Keratinocyte (primary cell): ENCODE results near the gene SAFB. TPM values are rescaled to one million over a fixed set of nuclear protein-coding genes. Genes with fewer than 3 reads are reported as not detected.

Source experiments
- DNase-seq: peaks from one replicate; pipeline ENCODE4 v3.0.0-alpha.2; 2011; ENCODE audit warnings: low read depth, missing footprints, low spot score
- FAIRE-seq: peaks from 2 replicates; lab custom pipeline; 2011; peaks lifted over from hg19 to GRCh38; lab: Jason Lieb, UNC
- H2AFZ ChIP-seq: 2 replicates; pipeline ENCODE4 v1.6.0; 2012; ENCODE audit warnings: low read length, control low read depth, inconsistent platforms; ENCODE audit not compliant: control insufficient read depth
- H3K27ac ChIP-seq: 2 replicates; pipeline ENCODE4 v1.5.1; 2011; ENCODE audit warnings: low read length; ENCODE audit not compliant: control insufficient read depth, insufficient read depth
- H3K27me3 ChIP-seq: 3 replicates; pipeline ENCODE4 v1.6.0; 2011; ENCODE audit warnings: low read length; ENCODE audit not compliant: control insufficient read depth, insufficient read depth; ENCODE audit errors: extremely low read depth
- H3K36me3 ChIP-seq, 2 experiments: 2 replicates in 1 of 2; 3 replicates in 1 of 2; pipeline ENCODE4 v1.5.1; 2011; ENCODE audit warnings: low read length in 2 of 2, mild to moderate bottlenecking in 1 of 2; ENCODE audit not compliant: control insufficient read depth in 2 of 2, insufficient read depth in 2 of 2; ENCODE audit errors: extremely low read depth in 1 of 2
- H3K4me1 ChIP-seq: 3 replicates; pipeline ENCODE4 v1.5.1; 2011; ENCODE audit warnings: low read length; ENCODE audit not compliant: control insufficient read depth, insufficient read depth; ENCODE audit errors: extremely low read depth
- H3K4me2 ChIP-seq: 3 replicates; pipeline ENCODE4 v1.6.0; 2011; ENCODE audit warnings: low read depth, low read length; ENCODE audit not compliant: control insufficient read depth, insufficient read depth; ENCODE audit errors: extremely low read depth
- H3K4me3 ChIP-seq, 3 experiments: fragments of 200-600 bp in 1 of 3; sonication (generic) in 1 of 3; 2 replicates in 2 of 3; 3 replicates in 1 of 3; pipeline ENCODE4 v1.5.1; 2011 to 2016; ENCODE audit warnings: low read length in 3 of 3, mild to moderate bottlenecking in 3 of 3, control low read depth in 2 of 3, inconsistent platforms in 1 of 3, low read depth in 1 of 3, mixed read lengths in 1 of 3, mixed run types in 1 of 3, moderate library complexity in 1 of 3; ENCODE audit not compliant: control insufficient read depth in 2 of 3, insufficient read depth in 2 of 3; ENCODE audit errors: extremely low read depth in 1 of 3
- H3K79me2 ChIP-seq: 2 replicates; pipeline ENCODE4 v1.6.0; 2012; ENCODE audit warnings: low read length; ENCODE audit not compliant: control insufficient read depth, insufficient read depth
- H3K9ac ChIP-seq: 3 replicates; pipeline ENCODE4 v1.6.0; 2011; ENCODE audit warnings: low read length; ENCODE audit not compliant: control insufficient read depth, insufficient read depth; ENCODE audit errors: extremely low read depth
- H3K9me1 ChIP-seq: 3 replicates; pipeline ENCODE4 v1.6.0; 2011; ENCODE audit warnings: low read length; ENCODE audit not compliant: control insufficient read depth, insufficient read depth; ENCODE audit errors: extremely low read depth
- H3K9me3 ChIP-seq: 2 replicates; pipeline ENCODE4 v1.5.1; 2012; ENCODE audit warnings: low read depth, low read length; ENCODE audit not compliant: control insufficient read depth
- H4K20me1 ChIP-seq: 3 replicates; pipeline ENCODE4 v1.6.0; 2011; ENCODE audit warnings: low read length; ENCODE audit not compliant: control insufficient read depth, insufficient read depth; ENCODE audit errors: extremely low read depth
- EZH2 ChIP-seq: IDR thresholded peaks from one replicate; pipeline ENCODE4 v1.6.1; 2012; ENCODE audit warnings: inconsistent platforms, mild to moderate bottlenecking, low read length, moderate library complexity
- dilution Hi-C: fragments of 300-500 bp; cut with MboI; formaldehyde crosslinking; loops from one replicate; pipeline ENCODE4 v1.7.0; 2020; ENCODE audit warnings: low sequenced_read_pairs; ENCODE audit not compliant: extremely low pct_ligation_motif_present
- polyA plus RNA-seq, 5 experiments: library from polyadenylated mRNA; depleted of rRNA in 3 of 5; stranded (reverse) in 3 of 5; stranded (forward) in 1 of 5; unstranded in 1 of 5; fragments of >200 nt; gene quantifications; 1 replicate in 1 of 5; 2 replicates in 3 of 5; 3 replicates in 1 of 5; pipeline versions ENCODE4 v1.2.1 to v1.2.3, GENCODE V29; 2011 to 2012; ENCODE audit warnings: missing spikeins in 2 of 5, low read depth in 1 of 5, low replicate concordance in 1 of 5
- TF ChIP-seq, protein P1 (sequence below), 3 experiments: IDR thresholded peaks in 1 of 3; conservative IDR thresholded peaks in 1 of 3; optimal IDR thresholded peaks in 1 of 3; 2 replicates in 2 of 3; 3 replicates in 1 of 3; pipeline versions ENCODE3 to v1.5.1; 2011; ENCODE audit warnings: low read length in 3 of 3, mild to moderate bottlenecking in 3 of 3, moderate library complexity in 2 of 3, control low read depth in 1 of 3, inconsistent platforms in 1 of 3; ENCODE audit not compliant: insufficient read depth in 2 of 3; ENCODE audit errors: extremely low read depth in 1 of 3

SAFB gene
- polyA plus RNA-seq, 1 donor (not counting 4 experiments of a cell fraction or from before 2014, with no cell fraction given) = 34.0 TPM

DNA sequence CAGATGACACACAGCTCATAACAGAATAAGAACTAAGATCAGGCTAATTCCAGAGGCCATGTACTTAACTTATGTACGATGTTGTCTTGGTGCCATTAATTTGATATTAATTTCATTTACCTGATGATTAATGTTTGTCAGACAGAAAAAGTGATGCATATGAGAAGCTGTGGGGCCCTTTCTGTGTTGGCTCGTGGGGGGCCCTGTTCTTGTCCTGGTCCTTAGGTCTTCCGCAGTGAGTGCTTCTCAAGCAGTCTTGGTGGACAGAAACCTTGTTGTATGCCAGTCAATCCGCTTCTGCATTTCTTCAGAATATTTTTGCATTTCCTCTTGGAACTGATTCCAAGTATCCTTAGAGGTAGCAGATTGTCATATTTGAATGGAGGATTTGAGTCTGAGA, 20.2 kb downstream of the SAFB start:
- Histone ChIP-seq H3K9me3 (no peaks in the 10 kb centered on the region), H3K4me3 (no peak overlapping the region), H3K27me3 (no peaks in the 10 kb centered on the region), H3K4me1 (peaks cover 19% of the 10 kb centered on the region), H3K36me3 (peaks cover 23 to 47% of the 10 kb centered on the region in 2 experiments), H3K9me1 (peaks cover 4% of the 10 kb centered on the region), H2AFZ (no peak overlapping the region), H3K79me2 (peaks cover 89% of the 10 kb centered on the region), H3K27ac (no peak overlapping the region), H3K4me2 (no peak overlapping the region), H3K9ac (no peak overlapping the region), H4K20me1 (peaks cover 23% of the 10 kb centered on the region)
- no peak for TF ChIP-seq EZH2
- dilution Hi-C loops = no loop called here
- no peak for DNase-seq
- no peak for FAIRE-seq

DNA sequence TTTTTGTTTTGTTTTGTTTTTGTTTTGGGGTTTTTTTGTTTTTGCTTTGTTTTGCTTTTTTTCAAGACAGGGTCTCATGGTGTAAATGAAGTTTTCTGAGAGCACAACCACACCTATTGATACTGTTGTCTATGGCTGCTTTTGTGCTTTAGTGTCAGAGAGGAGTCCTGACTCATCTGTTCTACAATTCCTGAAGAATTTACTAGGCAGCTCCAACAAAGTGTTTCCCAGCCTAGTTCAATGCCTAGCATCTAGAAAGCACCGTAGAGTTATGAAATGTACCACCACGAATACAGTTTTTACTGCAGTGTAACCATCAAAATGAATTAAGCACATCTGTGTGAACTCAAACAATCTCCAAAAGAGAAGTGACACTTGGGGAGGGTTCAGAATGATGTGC, 21.2 kb downstream of the SAFB start:
- H3K9ac ChIP-seq = no peak overlapping the region

More for the DNA sequence above, 21.2 kb downstream of the SAFB start:
- Histone ChIP-seq H3K4me1 (peaks cover 19% of the 10 kb centered on the region), H3K79me2 (peaks cover 79% of the 10 kb centered on the region), H3K27me3 (no peaks in the 10 kb centered on the region), H2AFZ (no peak overlapping the region), H3K27ac (no peak overlapping the region), H3K4me3 (no peak overlapping the region), H3K36me3 (peaks cover 28 to 53% of the 10 kb centered on the region in 2 experiments), H3K4me2 (no peak overlapping the region), H3K9me3 (no peaks in the 10 kb centered on the region), H4K20me1 (peaks cover 22% of the 10 kb centered on the region), H3K9me1 (peaks cover 4% of the 10 kb centered on the region)
- DNase-seq (no peak), FAIRE-seq (no peak)
- dilution Hi-C loops = no loop called here
- TF ChIP-seq, protein P1, sequence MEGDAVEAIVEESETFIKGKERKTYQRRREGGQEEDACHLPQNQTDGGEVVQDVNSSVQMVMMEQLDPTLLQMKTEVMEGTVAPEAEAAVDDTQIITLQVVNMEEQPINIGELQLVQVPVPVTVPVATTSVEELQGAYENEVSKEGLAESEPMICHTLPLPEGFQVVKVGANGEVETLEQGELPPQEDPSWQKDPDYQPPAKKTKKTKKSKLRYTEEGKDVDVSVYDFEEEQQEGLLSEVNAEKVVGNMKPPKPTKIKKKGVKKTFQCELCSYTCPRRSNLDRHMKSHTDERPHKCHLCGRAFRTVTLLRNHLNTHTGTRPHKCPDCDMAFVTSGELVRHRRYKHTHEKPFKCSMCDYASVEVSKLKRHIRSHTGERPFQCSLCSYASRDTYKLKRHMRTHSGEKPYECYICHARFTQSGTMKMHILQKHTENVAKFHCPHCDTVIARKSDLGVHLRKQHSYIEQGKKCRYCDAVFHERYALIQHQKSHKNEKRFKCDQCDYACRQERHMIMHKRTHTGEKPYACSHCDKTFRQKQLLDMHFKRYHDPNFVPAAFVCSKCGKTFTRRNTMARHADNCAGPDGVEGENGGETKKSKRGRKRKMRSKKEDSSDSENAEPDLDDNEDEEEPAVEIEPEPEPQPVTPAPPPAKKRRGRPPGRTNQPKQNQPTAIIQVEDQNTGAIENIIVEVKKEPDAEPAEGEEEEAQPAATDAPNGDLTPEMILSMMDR (optimal IDR thresholded peaks at IDR 0.05 in 1 of 3, IDR thresholded peaks at IDR 0.05 in 1 of 3, conservative IDR thresholded peaks at IDR 0.05 in 1 of 3; ENCODE audit: extremely low read depth in 1 of 3, insufficient read depth in 2 of 3, low read length in 3 of 3) = no peak
- no peak for TF ChIP-seq EZH2
